KBM-7 (cell line): ENCODE measurements around the gene KRTAP4-11.
"Not testable (repeated sequence)": the region's sequence is repeated elsewhere in the genome, so short reads cannot be mapped to it uniquely, and the experiment has no call there.

Experiments used
- DNase-seq: peaks from one replicate; pipeline ENCODE4 v3.0.0-alpha.2; 2015
- in situ Hi-C: fragments of 300-500 bp; cut with MboI; formaldehyde crosslinking; loops from 2 replicates; pipeline ENCODE4 v1.14.3; 2020; ENCODE audit warnings: low sequenced_read_pairs, low pct_unique_long_range_greater_than_20kb, mixed read lengths

Gene KRTAP4-11

GRCh38 chr17:41099682-41100480 lies 18.3 kb downstream of the KRTAP4-11 start:
- DNase-seq, result peak; percentile 71
- in situ Hi-C loops, result not testable (repeated sequence)

GRCh38 chr17:41098481-41098880 lies 19.7 kb downstream of the KRTAP4-11 start:
- in situ Hi-C loops, result no loop called here
- DNase-seq, result no peak

- in situ Hi-C loops, result no loop called here
- DNase-seq, result no peak
Measured at GRCh38 chr17:41098042-41098441, 20.1 kb downstream of the KRTAP4-11 start, which contains the start of gene KRTAP4-8. Gene KRTAP4-8, minus strand, starts transcription at chr17:41098142. Its CDS starts 58 bp downstream, at chr17:41098084.

- DNase-seq, result no peak
- in situ Hi-C loops, result no loop called here
Measured at GRCh38 chr17:41096055-41096454, 22.1 kb downstream of the KRTAP4-11 start.

- in situ Hi-C loops, result not testable (repeated sequence)
- peak; percentile 63 for DNase-seq
Measured at GRCh38 chr17:41088760-41089352, 29.3 kb downstream of the KRTAP4-11 start.

- in situ Hi-C loops, DNase-seq: not testable (repeated sequence)
Measured at GRCh38 chr17:41084100-41084856, 33.9 kb downstream of the KRTAP4-11 start, which contains the start of gene KRTAP4-7. Gene KRTAP4-7, plus strand, starts transcription at chr17:41084150. Its CDS starts 57 bp downstream, at chr17:41084207.

GRCh38 chr17:41083427-41083826 lies 34.7 kb downstream of the KRTAP4-11 start:
- in situ Hi-C loops, DNase-seq: not testable (repeated sequence)

- DNase-seq, result no peak
Measured at GRCh38 chr17:41082626-41083025, 35.5 kb downstream of the KRTAP4-11 start.

GRCh38 chr17:41076788-41077187 lies 41.4 kb downstream of the KRTAP4-11 start:
- DNase-seq, result no peak
- in situ Hi-C loops, result no loop called here

More at GRCh38 chr17:41082626-41083025, 35.5 kb downstream of the KRTAP4-11 start:
- in situ Hi-C loops, result no loop called here

GRCh38 chr17:41073676-41074075 lies 44.5 kb downstream of the KRTAP4-11 start:
- in situ Hi-C loops, result no loop called here
- no peak for DNase-seq

- in situ Hi-C loops, result no loop called here
- no peak for DNase-seq
Measured at GRCh38 chr17:41071606-41072360, 46.4 kb downstream of the KRTAP4-11 start.

- peak; percentile 16 for DNase-seq
- in situ Hi-C loops, result no loop called here
Measured at GRCh38 chr17:41069031-41069430, 49.1 kb downstream of the KRTAP4-11 start.

GRCh38 chr17:41067281-41067680 lies 50.9 kb downstream of the KRTAP4-11 start:
- no peak for DNase-seq
- in situ Hi-C loops, result no loop called here
